HCT116 (cell line): Measurements from ENCODE around the gene MDM2. TPM values are rescaled to one million over a fixed set of nuclear protein-coding genes. Genes with fewer than 3 reads are reported as not detected.

Experiments used
- ATAC-seq: fragments of 200-7000 bp; cut with Tn5 transposase; 2 replicates; pipeline ENCODE4 v1.9.1; 2020; ENCODE audit warnings: mild to moderate bottlenecking, moderate library complexity
- BruUV-seq: library from RNA; stranded (reverse); fragments of 400-500 nt; replicated peaks from 2 replicates; lab custom pipeline; 2021; lab: Mats Ljungman, UMichigan
- CTCF ChIA-PET: fragments of 300-600 bp; sonication (Branson Sonifier 250); formaldehyde crosslinking; loops from one replicate; lab custom pipeline; 2021; ENCODE audit warnings: antibody characterized with exemption; lab: Charles Lee
- POLR2A ChIA-PET: fragments of 300-600, 350-600 bp; sonication (Branson Sonifier 250); formaldehyde crosslinking; loops from one replicate; lab custom pipeline; 2021; ENCODE audit warnings: antibody characterized with exemption; lab: Charles Lee
- RAD21 ChIA-PET, 2 experiments: fragments of 300-600 bp; sonication (Branson Sonifier 250); formaldehyde crosslinking; loops; one replicate each; lab custom pipeline; 2023; ENCODE audit warnings: low total read pairs in 2 of 2; ENCODE audit not compliant: uncharacterized antibody in 2 of 2, unreplicated experiment in 2 of 2, low non-redundant PET in 1 of 2; lab: Charles Lee
- DNase-seq: peaks from one replicate; pipeline ENCODE4 v3.0.0-alpha.2; 2010; ENCODE audit warnings: low read depth, low spot score
- H2AFZ ChIP-seq: fragments of 200-600 bp; shearing (Covaris generic), sonication (generic); 2 replicates; pipeline ENCODE4 v1.6.1; 2017; ENCODE audit warnings: low read depth, mixed run types, mixed read lengths, antibody characterized with exemption, low read length; ENCODE audit not compliant: poor library complexity, severe bottlenecking
- H3K27ac ChIP-seq: 2 replicates; pipeline ENCODE4 v1.5.1; 2012; ENCODE audit warnings: low read depth, low read length
- H3K27me3 ChIP-seq: fragments of 200-600 bp; sonication (generic); 2 replicates; pipeline ENCODE4 v1.6.1; 2016; ENCODE audit warnings: mixed run types, low read length, mixed read lengths; ENCODE audit not compliant: insufficient read depth
- H3K36me3 ChIP-seq, 2 experiments: fragments of 200-500 bp in 1 of 2; fragments of 200-600 bp in 1 of 2; sonication (Bioruptor generic) in 1 of 2; sonication (generic) in 1 of 2; 2 replicates each; pipeline versions ENCODE4 v1.5.1 to v1.6.1; 2014 to 2016; ENCODE audit warnings: low read length in 2 of 2, inconsistent platforms in 1 of 2, mixed read lengths in 1 of 2, mixed run types in 1 of 2; ENCODE audit not compliant: insufficient read depth in 2 of 2, control insufficient read depth in 1 of 2
- H3K4me1 ChIP-seq, 2 experiments: fragments of 200-600 bp in 1 of 2; sonication (generic) in 1 of 2; 2 replicates each; pipeline versions ENCODE4 v1.5.1 to v1.6.1; 2012 to 2017; ENCODE audit warnings: low read length in 2 of 2, inconsistent platforms in 1 of 2, mild to moderate bottlenecking in 1 of 2, mixed read lengths in 1 of 2, mixed run types in 1 of 2, moderate library complexity in 1 of 2; ENCODE audit not compliant: insufficient read depth in 2 of 2, control insufficient read depth in 1 of 2
- H3K4me2 ChIP-seq: fragments of 200-600 bp; sonication (generic); 2 replicates; pipeline ENCODE4 v1.6.1; 2017; ENCODE audit warnings: mixed run types, low read length, mixed read lengths
- H3K4me3 ChIP-seq, 2 experiments: fragments of 200-600 bp in 1 of 2; sonication (generic) in 1 of 2; replicated peaks in 1 of 2; 2 replicates each; pipeline ENCODE4 v1.5.1; 2011 to 2016; ENCODE audit warnings: low read length in 2 of 2, control low read depth in 1 of 2, low read depth in 1 of 2, mild to moderate bottlenecking in 1 of 2, mixed read lengths in 1 of 2, mixed run types in 1 of 2
- H3K79me2 ChIP-seq: fragments of 200-600 bp; sonication (generic); 2 replicates; pipeline ENCODE4 v1.6.1; 2017; ENCODE audit warnings: mild to moderate bottlenecking, mixed run types, low read length, moderate library complexity, mixed read lengths; ENCODE audit not compliant: insufficient read depth
- H3K9ac ChIP-seq: fragments of 200-600 bp; sonication (generic); 2 replicates; pipeline ENCODE4 v1.6.1; 2016; ENCODE audit warnings: low read length, mixed read lengths
- H3K9me2 ChIP-seq: fragments of 200-600 bp; sonication (generic), shearing (Covaris generic); 2 replicates; pipeline ENCODE4 v1.6.1; 2017; ENCODE audit warnings: mixed run types, mild to moderate bottlenecking, moderate library complexity; ENCODE audit not compliant: insufficient read depth
- H3K9me3 ChIP-seq, 2 experiments: fragments of 200-500 bp in 1 of 2; fragments of 200-600 bp in 1 of 2; sonication (Bioruptor generic) in 1 of 2; sonication (generic) in 1 of 2; 2 replicates each; pipeline ENCODE4 v1.6.1; 2014 to 2017; ENCODE audit warnings: low read length in 2 of 2, mixed read lengths in 2 of 2, inconsistent platforms in 1 of 2, low read depth in 1 of 2, mild to moderate bottlenecking in 1 of 2, mixed run types in 1 of 2, moderate library complexity in 1 of 2; ENCODE audit not compliant: control insufficient read depth in 1 of 2, insufficient read depth in 1 of 2
- H4K20me1 ChIP-seq: fragments of 200-600 bp; sonication (generic), shearing (Covaris generic); 2 replicates; pipeline ENCODE4 v1.6.1; 2017; ENCODE audit warnings: mixed run types, mild to moderate bottlenecking, moderate library complexity; ENCODE audit not compliant: insufficient read depth
- CBX3 ChIP-seq: IDR thresholded peaks from 2 replicates; pipeline ENCODE4 v1.6.1; 2012; ENCODE audit warnings: low read depth
- CEBPB ChIP-seq: IDR thresholded peaks from 2 replicates; pipeline ENCODE4 v1.6.1; 2012; ENCODE audit warnings: low read depth
- JUND ChIP-seq: IDR thresholded peaks from 2 replicates; pipeline ENCODE4 v1.6.1; 2012
- RAD21 ChIP-seq: IDR thresholded peaks from 2 replicates; pipeline ENCODE4 v1.6.1; 2012; ENCODE audit warnings: low read depth, mild to moderate bottlenecking
- SP1 ChIP-seq: IDR thresholded peaks from 2 replicates; pipeline ENCODE4 v1.6.1; 2012; ENCODE audit warnings: low read depth
- ZFX ChIP-seq: fragments of 450-650 bp; IDR thresholded peaks from 2 replicates; pipeline ENCODE4 v1.6.1; 2017
- ZNF274 ChIP-seq: fragments of 200-500 bp; sonication (Bioruptor generic); IDR thresholded peaks from 2 replicates; pipeline ENCODE4 v1.6.1; 2014; ENCODE audit warnings: mild to moderate bottlenecking, low read depth, low read length, inconsistent platforms
- intact Hi-C: fragments of 100-400 bp; cut with micrococcal nuclease; formaldehyde crosslinking; loops from 2 replicates; pipeline ENCODE4 v1.10.0; 2022
- total RNA-seq: library from RNA; stranded (reverse); gene quantifications from one replicate; pipeline ENCODE4 v1.2.1, GENCODE V29; 2021; ENCODE audit not compliant: unreplicated experiment
- TF ChIP-seq, protein P1 (sequence below): IDR thresholded peaks from 2 replicates; pipeline ENCODE4 v1.6.1; 2011; ENCODE audit warnings: mild to moderate bottlenecking, low read length, moderate library complexity; ENCODE audit not compliant: insufficient replicate concordance; ENCODE audit errors: extremely low read depth
- TF ChIP-seq, protein P2 (sequence below), 3 experiments: fragments of 200-600 bp in 1 of 3; sonication (generic) in 1 of 3; IDR thresholded peaks in 2 of 3; conservative IDR thresholded peaks in 1 of 3; 2 replicates each; pipeline ENCODE4 v1.5.1; 2012 to 2017; ENCODE audit warnings: low read depth in 2 of 3, low read length in 2 of 3, antibody characterized with exemption in 1 of 3, borderline replicate concordance in 1 of 3, control low read depth in 1 of 3, mild to moderate bottlenecking in 1 of 3, mixed read lengths in 1 of 3, mixed run types in 1 of 3, moderate library complexity in 1 of 3; ENCODE audit not compliant: insufficient read depth in 1 of 3

MDM2 gene
- total RNA-seq, 1 experiment from 2014 or later: 170 TPM

DNA sequence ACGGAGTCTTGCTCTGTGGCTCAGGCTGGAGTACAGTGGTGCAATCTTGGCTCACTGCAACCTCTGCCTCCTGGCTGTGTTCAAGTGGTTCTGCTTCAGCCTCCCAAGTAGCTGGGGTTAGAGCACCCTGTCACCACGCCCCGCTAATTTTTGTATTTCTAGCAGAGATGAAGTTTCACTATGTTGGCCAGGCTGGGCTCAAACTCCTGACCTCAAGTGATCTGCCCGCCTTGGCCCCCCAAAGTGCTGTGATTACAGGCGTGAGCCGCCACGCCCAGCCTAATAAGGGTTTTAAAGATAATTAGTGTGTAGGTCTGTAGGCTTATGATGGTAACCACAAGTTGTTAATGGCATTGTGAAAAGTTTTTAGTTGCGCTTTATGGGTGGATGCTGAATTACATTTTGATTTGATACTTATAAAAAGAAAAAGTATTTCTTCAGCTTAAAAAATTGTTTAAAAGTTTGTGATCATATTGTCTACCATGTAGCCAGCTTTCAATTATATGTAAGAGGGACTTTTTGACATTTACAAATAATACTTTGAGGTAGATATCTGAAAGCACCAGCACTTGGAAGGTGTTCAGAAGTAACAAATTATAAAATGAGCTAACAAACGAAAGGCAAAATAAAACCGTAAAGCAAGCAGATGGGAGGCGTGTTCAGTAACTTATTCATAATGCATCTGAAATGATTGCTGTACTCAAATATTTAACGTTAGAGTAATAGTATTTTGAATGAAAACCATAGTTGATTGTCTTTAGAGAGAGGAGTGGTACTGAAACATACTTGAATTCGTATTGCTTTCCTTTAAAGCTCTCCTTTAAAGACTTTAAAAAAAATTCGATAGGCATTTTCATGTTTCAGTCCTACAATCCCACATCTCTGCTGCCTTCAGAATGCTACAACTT is 37.1 kb downstream of the MDM2 start:
- no peak for ATAC-seq
- H3K27me3 ChIP-seq: no peaks in the 10 kb centered on the region
- H3K4me1 ChIP-seq: no peaks in the 10 kb centered on the region
- H4K20me1 ChIP-seq: peaks cover 7% of the 10 kb centered on the region; the same call in 1 of the 2 replicates
- TF ChIP-seq, protein P1, sequence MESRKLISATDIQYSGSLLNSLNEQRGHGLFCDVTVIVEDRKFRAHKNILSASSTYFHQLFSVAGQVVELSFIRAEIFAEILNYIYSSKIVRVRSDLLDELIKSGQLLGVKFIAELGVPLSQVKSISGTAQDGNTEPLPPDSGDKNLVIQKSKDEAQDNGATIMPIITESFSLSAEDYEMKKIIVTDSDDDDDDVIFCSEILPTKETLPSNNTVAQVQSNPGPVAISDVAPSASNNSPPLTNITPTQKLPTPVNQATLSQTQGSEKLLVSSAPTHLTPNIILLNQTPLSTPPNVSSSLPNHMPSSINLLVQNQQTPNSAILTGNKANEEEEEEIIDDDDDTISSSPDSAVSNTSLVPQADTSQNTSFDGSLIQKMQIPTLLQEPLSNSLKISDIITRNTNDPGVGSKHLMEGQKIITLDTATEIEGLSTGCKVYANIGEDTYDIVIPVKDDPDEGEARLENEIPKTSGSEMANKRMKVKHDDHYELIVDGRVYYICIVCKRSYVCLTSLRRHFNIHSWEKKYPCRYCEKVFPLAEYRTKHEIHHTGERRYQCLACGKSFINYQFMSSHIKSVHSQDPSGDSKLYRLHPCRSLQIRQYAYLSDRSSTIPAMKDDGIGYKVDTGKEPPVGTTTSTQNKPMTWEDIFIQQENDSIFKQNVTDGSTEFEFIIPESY: no peak
- TF ChIP-seq ZNF274: no peak
- TF ChIP-seq SP1: no peak
- no peak for TF ChIP-seq CBX3
- no peak for TF ChIP-seq ZFX
- TF ChIP-seq, protein P2, sequence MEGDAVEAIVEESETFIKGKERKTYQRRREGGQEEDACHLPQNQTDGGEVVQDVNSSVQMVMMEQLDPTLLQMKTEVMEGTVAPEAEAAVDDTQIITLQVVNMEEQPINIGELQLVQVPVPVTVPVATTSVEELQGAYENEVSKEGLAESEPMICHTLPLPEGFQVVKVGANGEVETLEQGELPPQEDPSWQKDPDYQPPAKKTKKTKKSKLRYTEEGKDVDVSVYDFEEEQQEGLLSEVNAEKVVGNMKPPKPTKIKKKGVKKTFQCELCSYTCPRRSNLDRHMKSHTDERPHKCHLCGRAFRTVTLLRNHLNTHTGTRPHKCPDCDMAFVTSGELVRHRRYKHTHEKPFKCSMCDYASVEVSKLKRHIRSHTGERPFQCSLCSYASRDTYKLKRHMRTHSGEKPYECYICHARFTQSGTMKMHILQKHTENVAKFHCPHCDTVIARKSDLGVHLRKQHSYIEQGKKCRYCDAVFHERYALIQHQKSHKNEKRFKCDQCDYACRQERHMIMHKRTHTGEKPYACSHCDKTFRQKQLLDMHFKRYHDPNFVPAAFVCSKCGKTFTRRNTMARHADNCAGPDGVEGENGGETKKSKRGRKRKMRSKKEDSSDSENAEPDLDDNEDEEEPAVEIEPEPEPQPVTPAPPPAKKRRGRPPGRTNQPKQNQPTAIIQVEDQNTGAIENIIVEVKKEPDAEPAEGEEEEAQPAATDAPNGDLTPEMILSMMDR (IDR thresholded peaks at IDR 0.05 in 2 of 3, conservative IDR thresholded peaks at IDR 0.05 in 1 of 3; ENCODE audit: borderline replicate concordance in 1 of 3, insufficient read depth in 1 of 3, low read depth in 2 of 3, low read length in 2 of 3): no peak
- TF ChIP-seq RAD21: no peak
- TF ChIP-seq JUND: no peak
- no peak for TF ChIP-seq CEBPB
- no peaks in the 10 kb centered on the region for H3K9me2 ChIP-seq
- H3K36me3 ChIP-seq: peaks cover 11 to 21% of the 10 kb centered on the region in 2 experiments
- peaks cover 7% of the 10 kb centered on the region; the same call in 1 of the 2 replicates for H3K79me2 ChIP-seq
- no TSS peak for BruUV-seq
- no peak overlapping the region for H3K9ac ChIP-seq
- H3K27ac ChIP-seq: no peak overlapping the region
- no peak overlapping the region for H3K4me2 ChIP-seq
- H3K9me3 ChIP-seq: no peaks in the 10 kb centered on the region
- H2AFZ ChIP-seq: no peak overlapping the region
- intact Hi-C loops: no loop called here
- H3K4me3 ChIP-seq: no peak overlapping the region
- DNase-seq: no peak
- CTCF ChIA-PET: interaction anchor here (1.8 kb wide), 1 partner anchor 15 kb away, joined by 8 read pairs; no protein-coding TSS in a partner anchor
- RAD21 ChIA-PET: no interaction called here
- POLR2A ChIA-PET: no interaction called here
